Astrocyte (in vitro differentiated cells and primary cell): ENCODE measurements around the gene MBNL1. TPM values are rescaled to one million over a fixed set of nuclear protein-coding genes. Genes with fewer than 3 reads are reported as not detected.
"Not testable (repeated sequence)": the region's sequence is repeated elsewhere in the genome, so short reads cannot be mapped to it uniquely, and the experiment has no call there.

ENCODE experiments used
- DNase-seq: peaks from one replicate; pipeline ENCODE4 v3.0.0-alpha.2; 2010; ENCODE audit warnings: low read depth
- FAIRE-seq: peaks from 2 replicates; lab custom pipeline; 2011; peaks lifted over from hg19 to GRCh38; lab: Jason Lieb, UNC
- H2AFZ ChIP-seq: 2 replicates; pipeline ENCODE4 v1.6.0; 2012; ENCODE audit warnings: low read depth, low read length, inconsistent platforms
- H3K27ac ChIP-seq: 2 replicates; pipeline ENCODE4 v1.5.1; 2011; ENCODE audit warnings: low read depth, low read length, inconsistent platforms
- H3K27me3 ChIP-seq: 2 replicates; pipeline ENCODE4 v1.6.0; 2011; ENCODE audit warnings: low read length, inconsistent platforms; ENCODE audit not compliant: insufficient read depth
- H3K36me3 ChIP-seq: 2 replicates; pipeline ENCODE4 v1.5.1; 2011; ENCODE audit warnings: low read length, inconsistent platforms; ENCODE audit not compliant: insufficient read depth
- H3K4me1 ChIP-seq: 2 replicates; pipeline ENCODE4 v1.5.1; 2011; ENCODE audit warnings: low read length, inconsistent platforms; ENCODE audit not compliant: insufficient read depth
- H3K4me2 ChIP-seq: 2 replicates; pipeline ENCODE4 v1.6.0; 2012; ENCODE audit warnings: low read length, inconsistent platforms
- H3K4me3 ChIP-seq: 2 replicates; pipeline ENCODE4 v1.5.1; 2011; ENCODE audit warnings: low read depth, mild to moderate bottlenecking, low read length, inconsistent platforms; ENCODE audit not compliant: insufficient read depth
- H3K79me2 ChIP-seq: 2 replicates; pipeline ENCODE4 v1.6.0; 2012; ENCODE audit warnings: mild to moderate bottlenecking, low read length, inconsistent platforms; ENCODE audit not compliant: insufficient read depth
- H3K9ac ChIP-seq: 2 replicates; pipeline ENCODE4 v1.6.0; 2012; ENCODE audit warnings: mild to moderate bottlenecking, low read length, inconsistent platforms
- H3K9me3 ChIP-seq: 2 replicates; pipeline ENCODE4 v1.5.1; 2012; ENCODE audit warnings: low read depth, mild to moderate bottlenecking, low read length, inconsistent platforms; ENCODE audit not compliant: insufficient read depth
- H4K20me1 ChIP-seq: 2 replicates; pipeline ENCODE4 v1.6.0; 2012; ENCODE audit warnings: low read length, inconsistent platforms; ENCODE audit not compliant: insufficient read depth
- H3K27ac Mint-ChIP-seq: one replicate; pipeline ENCODE4 v1.8.0; 2021; ENCODE audit warnings: mild to moderate bottlenecking, mixed read lengths; ENCODE audit not compliant: unreplicated experiment
- H3K27me3 Mint-ChIP-seq: one replicate; pipeline ENCODE4 v1.8.0; 2021; ENCODE audit warnings: low read depth, mixed read lengths; ENCODE audit not compliant: unreplicated experiment
- H3K36me3 Mint-ChIP-seq: one replicate; pipeline ENCODE4 v1.8.0; 2021; ENCODE audit warnings: low read depth, mixed read lengths; ENCODE audit not compliant: unreplicated experiment
- H3K4me1 Mint-ChIP-seq: one replicate; pipeline ENCODE4 v1.8.0; 2021; ENCODE audit warnings: low read depth, mixed read lengths; ENCODE audit not compliant: unreplicated experiment
- H3K4me3 Mint-ChIP-seq: one replicate; pipeline ENCODE4 v1.8.0; 2021; ENCODE audit warnings: mild to moderate bottlenecking, moderate library complexity, mixed read lengths; ENCODE audit not compliant: unreplicated experiment
- H3K9me3 Mint-ChIP-seq: one replicate; pipeline ENCODE4 v1.8.0; 2021; ENCODE audit warnings: mild to moderate bottlenecking, mixed read lengths; ENCODE audit not compliant: unreplicated experiment
- EZH2 ChIP-seq: IDR thresholded peaks from 2 replicates; pipeline ENCODE4 v1.6.1; 2012; ENCODE audit warnings: mild to moderate bottlenecking, low read length, inconsistent platforms; ENCODE audit not compliant: insufficient read depth
- total RNA-seq: library from RNA; stranded (reverse); gene quantifications from 2 replicates; pipeline ENCODE4 v1.2.1, GENCODE V29; 2021
- TF ChIP-seq, protein P1 (sequence below): IDR thresholded peaks from 2 replicates; pipeline ENCODE4 v1.5.1; 2011; ENCODE audit warnings: low read depth, mild to moderate bottlenecking, inconsistent platforms, low read length, moderate library complexity; ENCODE audit not compliant: insufficient read depth

Gene MBNL1
- total RNA-seq, 1 donor from 2014 or later: 93.1 TPM

DNA sequence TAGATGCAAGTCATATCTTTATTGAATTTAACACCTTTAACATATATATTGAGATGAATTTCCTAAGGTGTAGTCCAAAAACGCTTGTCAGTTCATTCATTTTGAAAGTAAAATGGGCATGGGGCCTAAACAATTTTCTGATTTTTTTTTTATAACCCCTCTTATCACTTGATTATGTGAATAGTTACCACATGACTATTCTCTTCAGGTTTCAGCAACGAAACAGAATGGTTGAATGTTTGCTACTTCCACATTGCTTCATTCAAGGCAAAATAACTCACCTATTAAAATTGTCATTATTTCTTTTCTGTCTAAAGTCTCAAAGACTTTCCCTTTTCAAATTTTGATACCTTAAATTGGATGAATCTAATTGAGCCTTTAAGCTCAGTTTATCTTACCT, 96.4 kb downstream of the MBNL1 start:
- FAIRE-seq: no peak
- peaks cover 84% of the 10 kb centered on the region for H4K20me1 ChIP-seq
- H3K4me3 ChIP-seq: no peak overlapping the region

DNA sequence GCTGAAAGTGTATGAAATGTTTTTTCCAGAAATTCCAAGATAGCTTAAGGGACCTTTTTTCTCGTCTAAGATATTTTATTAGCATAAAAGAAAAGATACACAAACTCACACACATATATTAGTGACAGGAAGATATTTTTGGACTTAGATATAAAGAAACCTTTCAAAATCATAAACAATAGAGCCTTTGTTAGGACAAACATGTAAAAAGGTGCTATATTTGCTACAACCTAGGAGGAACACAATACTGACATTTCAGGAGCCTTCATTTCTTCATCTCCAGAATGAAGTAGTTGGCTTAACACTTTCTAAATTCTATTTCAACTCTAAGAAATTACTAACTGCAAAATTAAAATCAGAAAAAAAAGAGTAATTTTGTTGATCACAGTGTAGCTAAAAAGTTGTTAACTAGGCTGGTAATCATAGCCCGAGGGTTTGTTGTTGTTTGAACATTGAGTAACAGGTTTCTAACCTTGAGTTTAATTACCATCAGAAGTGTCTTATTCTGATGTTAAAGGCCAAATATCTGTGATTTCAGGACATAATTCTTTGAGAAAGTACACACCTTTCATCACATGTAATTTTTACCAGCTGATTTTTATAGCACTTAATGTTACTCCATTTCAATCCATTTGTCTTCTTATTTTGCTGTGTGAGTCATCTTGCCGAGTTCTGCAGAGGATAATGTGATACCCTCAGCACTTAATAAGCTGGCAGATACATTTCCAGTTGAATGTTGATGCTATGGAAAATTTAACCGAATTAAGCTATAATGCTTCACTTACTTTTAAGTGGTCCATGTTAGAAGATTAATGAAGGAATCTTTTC, 97.3 kb downstream of the MBNL1 start:
- Histone ChIP-seq H3K27me3 (no peaks in the 10 kb centered on the region), H3K27ac (no peak overlapping the region), H2AFZ (no peak overlapping the region), H3K79me2 (peaks cover 98% of the 10 kb centered on the region), H3K36me3 (no peaks in the 10 kb centered on the region), H3K9me3 (no peaks in the 10 kb centered on the region), H3K4me2 (no peak overlapping the region), H4K20me1 (peaks cover 88% of the 10 kb centered on the region), H3K4me1 (no peaks in the 10 kb centered on the region), H3K4me3 (no peak overlapping the region), H3K9ac (no peak overlapping the region)
- DNase-seq (peak; percentile 59), FAIRE-seq (no peak)
- Mint-ChIP-seq H3K27ac (no peak overlapping the region), H3K4me3 (no peak overlapping the region), H3K36me3 (peaks cover 10% of the 10 kb centered on the region), H3K27me3 (no peaks in the 10 kb centered on the region), H3K9me3 (peaks cover 2% of the 10 kb centered on the region), H3K4me1 (peaks cover 9% of the 10 kb centered on the region)
- TF ChIP-seq EZH2: no peak
- TF ChIP-seq, protein P1, sequence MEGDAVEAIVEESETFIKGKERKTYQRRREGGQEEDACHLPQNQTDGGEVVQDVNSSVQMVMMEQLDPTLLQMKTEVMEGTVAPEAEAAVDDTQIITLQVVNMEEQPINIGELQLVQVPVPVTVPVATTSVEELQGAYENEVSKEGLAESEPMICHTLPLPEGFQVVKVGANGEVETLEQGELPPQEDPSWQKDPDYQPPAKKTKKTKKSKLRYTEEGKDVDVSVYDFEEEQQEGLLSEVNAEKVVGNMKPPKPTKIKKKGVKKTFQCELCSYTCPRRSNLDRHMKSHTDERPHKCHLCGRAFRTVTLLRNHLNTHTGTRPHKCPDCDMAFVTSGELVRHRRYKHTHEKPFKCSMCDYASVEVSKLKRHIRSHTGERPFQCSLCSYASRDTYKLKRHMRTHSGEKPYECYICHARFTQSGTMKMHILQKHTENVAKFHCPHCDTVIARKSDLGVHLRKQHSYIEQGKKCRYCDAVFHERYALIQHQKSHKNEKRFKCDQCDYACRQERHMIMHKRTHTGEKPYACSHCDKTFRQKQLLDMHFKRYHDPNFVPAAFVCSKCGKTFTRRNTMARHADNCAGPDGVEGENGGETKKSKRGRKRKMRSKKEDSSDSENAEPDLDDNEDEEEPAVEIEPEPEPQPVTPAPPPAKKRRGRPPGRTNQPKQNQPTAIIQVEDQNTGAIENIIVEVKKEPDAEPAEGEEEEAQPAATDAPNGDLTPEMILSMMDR: no peak

More for the DNA sequence above, 96.4 kb downstream of the MBNL1 start:
- Mint-ChIP-seq H3K4me1 (peaks cover 12% of the 10 kb centered on the region), H3K27me3 (no peaks in the 10 kb centered on the region), H3K4me3 (no peak overlapping the region), H3K36me3 (peaks cover 10% of the 10 kb centered on the region), H3K27ac (no peak overlapping the region), H3K9me3 (peaks cover 2% of the 10 kb centered on the region)
- Histone ChIP-seq H3K4me1 (no peaks in the 10 kb centered on the region), H2AFZ (no peak overlapping the region), H3K9ac (no peak overlapping the region), H3K36me3 (no peaks in the 10 kb centered on the region), H3K79me2 (peaks cover 98% of the 10 kb centered on the region), H3K27ac (no peak overlapping the region), H3K9me3 (no peaks in the 10 kb centered on the region), H3K4me2 (no peak overlapping the region), H3K27me3 (no peaks in the 10 kb centered on the region)
- no peak for TF ChIP-seq EZH2
- TF ChIP-seq, protein P1: no peak
- no peak for DNase-seq

DNA sequence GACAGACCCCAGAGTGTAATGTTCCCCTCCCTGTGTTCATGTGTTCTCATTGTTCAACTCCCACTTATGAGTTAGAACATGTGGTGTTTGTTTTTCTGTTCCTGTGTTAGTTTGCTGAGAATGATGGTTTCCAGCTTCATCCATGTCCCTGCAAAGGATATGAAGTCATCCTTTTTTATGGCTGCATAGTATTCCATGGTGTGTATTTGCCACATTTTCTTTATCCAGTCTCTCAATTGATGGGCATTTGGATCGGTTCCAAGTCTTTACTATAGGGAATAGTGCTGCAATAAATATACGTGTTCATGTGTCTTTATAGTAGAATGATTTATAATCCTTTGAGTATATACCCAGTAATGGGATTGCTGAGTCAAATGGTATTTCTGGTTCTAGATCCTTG, 98.5 kb downstream of the MBNL1 start:
- not testable (repeated sequence) for H3K4me2 ChIP-seq, H3K4me1 Mint-ChIP-seq, H3K4me3 ChIP-seq, FAIRE-seq, H3K27ac Mint-ChIP-seq, H3K4me3 Mint-ChIP-seq, H3K27me3 Mint-ChIP-seq, H3K27me3 ChIP-seq, H3K4me1 ChIP-seq, H3K9ac ChIP-seq, H3K9me3 ChIP-seq, H3K36me3 ChIP-seq, H3K9me3 Mint-ChIP-seq, H3K27ac ChIP-seq, H2AFZ ChIP-seq, DNase-seq
- peaks cover 98% of the 10 kb centered on the region for H3K79me2 ChIP-seq
- peaks cover 87% of the 10 kb centered on the region for H4K20me1 ChIP-seq
- H3K36me3 Mint-ChIP-seq: peaks cover 15% of the 10 kb centered on the region

DNA sequence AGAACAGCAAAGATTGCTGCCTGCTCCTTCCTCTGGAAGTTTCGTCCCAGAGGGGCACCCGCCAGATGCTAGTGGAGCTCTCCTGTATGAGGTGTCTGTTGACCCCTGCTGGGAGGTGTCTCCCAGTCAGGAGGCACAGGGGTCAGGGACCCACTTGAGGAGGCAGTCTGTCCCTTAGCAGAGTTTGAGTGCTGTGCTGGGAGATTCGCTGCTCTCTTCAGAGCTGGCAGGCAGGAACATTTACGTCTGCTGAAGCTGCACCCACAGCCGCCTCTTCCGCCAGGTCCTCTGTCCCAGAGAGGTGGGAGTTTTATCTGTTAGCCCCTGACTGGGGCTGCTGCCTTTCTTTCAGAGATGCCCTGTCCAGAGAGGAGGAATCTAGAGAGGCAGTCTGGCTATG, 103.9 kb downstream of the MBNL1 start:
- H3K27me3 ChIP-seq, H3K4me2 ChIP-seq, H3K9ac ChIP-seq, H3K27ac Mint-ChIP-seq, H3K9me3 Mint-ChIP-seq, H3K27me3 Mint-ChIP-seq, H2AFZ ChIP-seq, H3K9me3 ChIP-seq, H3K36me3 ChIP-seq, H3K27ac ChIP-seq, FAIRE-seq, H3K4me3 ChIP-seq, H3K4me3 Mint-ChIP-seq, DNase-seq: not testable (repeated sequence)
- peaks cover 79% of the 10 kb centered on the region for H4K20me1 ChIP-seq
- peaks cover 98% of the 10 kb centered on the region for H3K79me2 ChIP-seq
- Mint-ChIP-seq H3K4me1 (peaks cover 16% of the 10 kb centered on the region), H3K36me3 (peaks cover 15% of the 10 kb centered on the region)
- H3K4me1 ChIP-seq: peaks cover 10% of the 10 kb centered on the region
